Smooth muscle cell (in vitro differentiated cells): ENCODE results near the gene CCDC70. TPM values are rescaled to one million over a fixed set of nuclear protein-coding genes. Genes with fewer than 3 reads are reported as not detected.

ENCODE experiments used
- DNase-seq: peaks from one replicate; lab custom pipeline; 2025; ENCODE audit not compliant: unreplicated experiment; lab: John Stamatoyannopoulos, UW
- H2AFZ ChIP-seq: fragments of 200-600 bp; sonication (generic); 2 replicates; pipeline ENCODE4 v1.6.0; 2016; ENCODE audit warnings: antibody characterized with exemption, low read depth, mild to moderate bottlenecking
- H3F3A ChIP-seq: fragments of 200-600 bp; sonication (generic); 2 replicates; pipeline ENCODE4 v1.6.0; 2017; ENCODE audit warnings: antibody characterized with exemption, low read depth
- H3K27ac ChIP-seq: fragments of 200-600 bp; sonication (generic); 2 replicates; pipeline ENCODE4 v1.5.1; 2016; ENCODE audit warnings: low read depth, mild to moderate bottlenecking
- H3K27me3 ChIP-seq: fragments of 200-600 bp; sonication (generic); 2 replicates; pipeline ENCODE4 v1.6.1; 2016; ENCODE audit warnings: low read depth, mild to moderate bottlenecking
- H3K36me3 ChIP-seq: fragments of 200-600 bp; sonication (generic); 2 replicates; pipeline ENCODE4 v1.5.1; 2016; ENCODE audit warnings: low read depth
- H3K4me1 ChIP-seq: fragments of 200-600 bp; sonication (generic); 2 replicates; pipeline ENCODE4 v1.5.1; 2016; ENCODE audit warnings: low read depth
- H3K4me2 ChIP-seq: fragments of 200-600 bp; sonication (generic); 2 replicates; pipeline ENCODE4 v1.6.0; 2016; ENCODE audit warnings: mild to moderate bottlenecking
- H3K4me3 ChIP-seq: fragments of 200-600 bp; sonication (generic); 2 replicates; pipeline ENCODE4 v1.5.1; 2016; ENCODE audit warnings: mild to moderate bottlenecking
- H3K79me2 ChIP-seq: fragments of 200-600 bp; sonication (generic); 2 replicates; pipeline ENCODE4 v1.6.0; 2016; ENCODE audit warnings: low read depth, mild to moderate bottlenecking
- H3K9ac ChIP-seq: fragments of 200-600 bp; sonication (generic); 2 replicates; pipeline ENCODE4 v1.6.0; 2016; ENCODE audit warnings: low read depth
- H3K9me3 ChIP-seq: fragments of 200-600 bp; sonication (generic); replicated peaks from 2 replicates; pipeline ENCODE4 v1.5.1; 2016; ENCODE audit warnings: low read depth
- H4K20me1 ChIP-seq: fragments of 200-600 bp; sonication (generic); 2 replicates; pipeline ENCODE4 v1.6.0; 2016; ENCODE audit warnings: low read depth
- CTCF ChIP-seq: fragments of 200-600 bp; sonication (generic); IDR thresholded peaks from 2 replicates; pipeline ENCODE4 v1.5.1; 2017; ENCODE audit warnings: borderline replicate concordance, mild to moderate bottlenecking, antibody characterized with exemption; ENCODE audit not compliant: insufficient read depth, poor library complexity, severe bottlenecking
- WGBS: methylation state at CpG from one replicate; pipeline ENCODE4 v1.1.7; 2016; ENCODE audit warnings: low lambda C conversion rate; 5-methylcytosine and 5-hydroxymethylcytosine counted together
- polyA plus RNA-seq: library from polyadenylated mRNA; unstranded; fragments of >200 nt; fragmentation: Nextera tagmentation; extraction: Ambion mirVana; gene quantifications from 2 replicates; pipeline ENCODE4 v1.2.1, GENCODE V29; 2016
- total RNA-seq: library from RNA; depleted of rRNA; stranded (reverse); fragments of >200 nt; gene quantifications from 2 replicates; pipeline ENCODE4 v1.2.3, GENCODE V29; 2014

Gene CCDC70
- total and polyA plus RNA-seq, 2 experiments from 2014 or later: not detected

GRCh38 chr13:51832471-51833152, 29.2 kb upstream of the CCDC70 start:
- Histone ChIP-seq H3K36me3 (no peaks in the 10 kb centered on the region), H3K4me1 (no peaks in the 10 kb centered on the region), H3K27ac (no peak overlapping the region), H3K4me2 (no peak overlapping the region), H3K4me3 (no peak overlapping the region), H2AFZ (no peak overlapping the region), H4K20me1 (no peaks in the 10 kb centered on the region), H3K9ac (no peak overlapping the region), H3F3A (no peaks in the 10 kb centered on the region), H3K27me3 (no peaks in the 10 kb centered on the region), H3K9me3 (no peaks in the 10 kb centered on the region), H3K79me2 (no peaks in the 10 kb centered on the region)
- DNase-seq: no peak
- TF ChIP-seq CTCF: no peak
- 80% methylated on average over 6 of the region's 6 CpGs for WGBS

GRCh38 chr13:51833980-51834379, 27.8 kb upstream of the CCDC70 start:
- Histone ChIP-seq H3K4me1 (no peaks in the 10 kb centered on the region), H4K20me1 (no peaks in the 10 kb centered on the region), H3K4me3 (no peak overlapping the region), H2AFZ (no peak overlapping the region), H3K27me3 (no peaks in the 10 kb centered on the region), H3F3A (no peaks in the 10 kb centered on the region), H3K27ac (no peak overlapping the region), H3K4me2 (no peak overlapping the region), H3K9me3 (no peaks in the 10 kb centered on the region), H3K36me3 (no peaks in the 10 kb centered on the region), H3K79me2 (no peaks in the 10 kb centered on the region), H3K9ac (no peak overlapping the region)
- 91% methylated on average over 10 of the region's 10 CpGs for WGBS
- DNase-seq: no peak
- TF ChIP-seq CTCF: no peak

GRCh38 chr13:51834581-51835171, 27.1 kb upstream of the CCDC70 start:
- Histone ChIP-seq H3K4me2 (no peak overlapping the region), H3K36me3 (no peaks in the 10 kb centered on the region), H3K79me2 (no peaks in the 10 kb centered on the region), H3F3A (no peaks in the 10 kb centered on the region), H4K20me1 (no peaks in the 10 kb centered on the region), H3K27ac (no peak overlapping the region), H3K9me3 (no peaks in the 10 kb centered on the region), H2AFZ (no peak overlapping the region), H3K4me1 (no peaks in the 10 kb centered on the region), H3K27me3 (no peaks in the 10 kb centered on the region), H3K9ac (no peak overlapping the region), H3K4me3 (no peak overlapping the region)
- no peak for TF ChIP-seq CTCF
- WGBS: 81% methylated on average over 7 of the region's 7 CpGs
- DNase-seq: no peak

GRCh38 chr13:51837016-51837415, 24.8 kb upstream of the CCDC70 start:
- 94% methylated on average over 3 of the region's 3 CpGs for WGBS
- Histone ChIP-seq H3K9ac (no peak overlapping the region), H3F3A (no peaks in the 10 kb centered on the region), H3K4me2 (no peak overlapping the region), H3K79me2 (no peaks in the 10 kb centered on the region), H2AFZ (no peak overlapping the region), H3K27me3 (no peaks in the 10 kb centered on the region), H4K20me1 (no peaks in the 10 kb centered on the region), H3K36me3 (no peaks in the 10 kb centered on the region), H3K27ac (no peak overlapping the region), H3K4me1 (no peaks in the 10 kb centered on the region), H3K4me3 (no peak overlapping the region), H3K9me3 (no peaks in the 10 kb centered on the region)
- no peak for TF ChIP-seq CTCF
- no peak for DNase-seq
